HL-60 (cell line): ENCODE measurements around the gene GASK1A.

ENCODE experiments used
- GABPA ChIP-seq: IDR thresholded peaks from 2 replicates; pipeline ENCODE4 v1.6.1; 2012; ENCODE audit warnings: low read depth
- POLR2AphosphoS5 ChIP-seq: IDR thresholded peaks from 2 replicates; pipeline ENCODE4 v1.6.1; 2012; ENCODE audit warnings: low read depth
- SPI1 ChIP-seq: IDR thresholded peaks from 2 replicates; pipeline ENCODE4 v1.6.1; 2012; ENCODE audit warnings: low read depth, mild to moderate bottlenecking, borderline replicate concordance
- TF ChIP-seq, protein P1 (sequence below): IDR thresholded peaks from one replicate; pipeline ENCODE4 v1.5.1; 2011; ENCODE audit warnings: low read length, control low read depth, inconsistent platforms; ENCODE audit not compliant: insufficient read depth
- TF ChIP-seq, protein P2 (sequence below): IDR thresholded peaks from 2 replicates; pipeline ENCODE4 v1.6.1; 2012; ENCODE audit warnings: low read depth; ENCODE audit not compliant: insufficient replicate concordance

DNA sequence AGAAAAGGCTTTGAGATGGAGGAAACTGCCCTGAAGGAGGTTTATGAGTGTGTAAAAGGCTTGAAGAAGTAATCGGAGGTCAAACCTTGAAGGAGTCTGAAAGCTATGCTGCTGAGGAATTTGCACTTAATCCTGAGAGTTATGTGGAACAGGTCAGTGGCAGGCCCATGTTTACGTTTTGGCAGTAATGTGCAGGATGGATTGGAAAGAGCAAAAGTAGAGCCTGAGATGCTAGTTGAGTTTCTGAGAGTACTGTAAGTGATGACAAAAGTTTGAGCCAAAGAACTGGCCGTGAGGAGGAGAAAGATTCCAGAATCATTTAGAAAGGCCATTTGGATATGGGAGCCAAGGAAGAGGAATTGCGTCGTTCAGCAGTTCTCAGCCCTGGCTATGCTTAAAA, 3.2 kb upstream of the GASK1A start:
- TF ChIP-seq, protein P1, sequence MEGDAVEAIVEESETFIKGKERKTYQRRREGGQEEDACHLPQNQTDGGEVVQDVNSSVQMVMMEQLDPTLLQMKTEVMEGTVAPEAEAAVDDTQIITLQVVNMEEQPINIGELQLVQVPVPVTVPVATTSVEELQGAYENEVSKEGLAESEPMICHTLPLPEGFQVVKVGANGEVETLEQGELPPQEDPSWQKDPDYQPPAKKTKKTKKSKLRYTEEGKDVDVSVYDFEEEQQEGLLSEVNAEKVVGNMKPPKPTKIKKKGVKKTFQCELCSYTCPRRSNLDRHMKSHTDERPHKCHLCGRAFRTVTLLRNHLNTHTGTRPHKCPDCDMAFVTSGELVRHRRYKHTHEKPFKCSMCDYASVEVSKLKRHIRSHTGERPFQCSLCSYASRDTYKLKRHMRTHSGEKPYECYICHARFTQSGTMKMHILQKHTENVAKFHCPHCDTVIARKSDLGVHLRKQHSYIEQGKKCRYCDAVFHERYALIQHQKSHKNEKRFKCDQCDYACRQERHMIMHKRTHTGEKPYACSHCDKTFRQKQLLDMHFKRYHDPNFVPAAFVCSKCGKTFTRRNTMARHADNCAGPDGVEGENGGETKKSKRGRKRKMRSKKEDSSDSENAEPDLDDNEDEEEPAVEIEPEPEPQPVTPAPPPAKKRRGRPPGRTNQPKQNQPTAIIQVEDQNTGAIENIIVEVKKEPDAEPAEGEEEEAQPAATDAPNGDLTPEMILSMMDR, result no peak
- TF ChIP-seq POLR2AphosphoS5 (no peak), SPI1 (no peak), GABPA (no peak)
- TF ChIP-seq, protein P2, sequence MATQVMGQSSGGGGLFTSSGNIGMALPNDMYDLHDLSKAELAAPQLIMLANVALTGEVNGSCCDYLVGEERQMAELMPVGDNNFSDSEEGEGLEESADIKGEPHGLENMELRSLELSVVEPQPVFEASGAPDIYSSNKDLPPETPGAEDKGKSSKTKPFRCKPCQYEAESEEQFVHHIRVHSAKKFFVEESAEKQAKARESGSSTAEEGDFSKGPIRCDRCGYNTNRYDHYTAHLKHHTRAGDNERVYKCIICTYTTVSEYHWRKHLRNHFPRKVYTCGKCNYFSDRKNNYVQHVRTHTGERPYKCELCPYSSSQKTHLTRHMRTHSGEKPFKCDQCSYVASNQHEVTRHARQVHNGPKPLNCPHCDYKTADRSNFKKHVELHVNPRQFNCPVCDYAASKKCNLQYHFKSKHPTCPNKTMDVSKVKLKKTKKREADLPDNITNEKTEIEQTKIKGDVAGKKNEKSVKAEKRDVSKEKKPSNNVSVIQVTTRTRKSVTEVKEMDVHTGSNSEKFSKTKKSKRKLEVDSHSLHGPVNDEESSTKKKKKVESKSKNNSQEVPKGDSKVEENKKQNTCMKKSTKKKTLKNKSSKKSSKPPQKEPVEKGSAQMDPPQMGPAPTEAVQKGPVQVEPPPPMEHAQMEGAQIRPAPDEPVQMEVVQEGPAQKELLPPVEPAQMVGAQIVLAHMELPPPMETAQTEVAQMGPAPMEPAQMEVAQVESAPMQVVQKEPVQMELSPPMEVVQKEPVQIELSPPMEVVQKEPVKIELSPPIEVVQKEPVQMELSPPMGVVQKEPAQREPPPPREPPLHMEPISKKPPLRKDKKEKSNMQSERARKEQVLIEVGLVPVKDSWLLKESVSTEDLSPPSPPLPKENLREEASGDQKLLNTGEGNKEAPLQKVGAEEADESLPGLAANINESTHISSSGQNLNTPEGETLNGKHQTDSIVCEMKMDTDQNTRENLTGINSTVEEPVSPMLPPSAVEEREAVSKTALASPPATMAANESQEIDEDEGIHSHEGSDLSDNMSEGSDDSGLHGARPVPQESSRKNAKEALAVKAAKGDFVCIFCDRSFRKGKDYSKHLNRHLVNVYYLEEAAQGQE, result no peak
